Stimulated activated CD8-positive, alpha-beta memory T cell treated with anti-CD3 and anti-CD28 coated beads, Interleukin-7, amount 100 ng/mL, for 48 hours (primary cell): ENCODE data around the gene PCNX3.

Source experiments
- DNase-seq, 2 donors: peaks; one replicate each; pipeline ENCODE4 v3.0.0-alpha.2; 2020; ENCODE audit warnings: low read depth in 1 of 2; ENCODE audit errors: extremely low read depth in 1 of 2

Gene PCNX3

DNA sequence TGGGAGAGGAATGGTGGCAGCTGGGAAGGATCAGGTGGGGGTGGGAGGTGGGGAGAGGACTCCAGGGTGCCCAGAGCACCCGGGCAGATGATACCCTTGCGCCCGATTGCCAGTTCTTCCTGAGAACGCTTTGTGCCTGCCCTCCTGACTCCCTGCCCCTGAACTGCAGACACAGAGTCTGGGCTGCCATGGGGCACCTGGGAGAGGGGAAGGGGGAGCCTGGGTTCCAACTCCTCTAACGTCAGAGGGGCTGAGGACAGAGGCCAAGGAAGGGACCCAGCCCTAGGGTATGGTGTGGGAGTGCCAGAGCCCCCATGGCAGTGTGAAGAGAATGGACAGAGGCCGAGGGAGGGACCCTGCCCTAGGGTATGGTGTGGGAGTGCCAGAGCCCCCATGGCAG, 19.1 kb upstream of the PCNX3 start:
- no peak for DNase-seq

GRCh38 chr11:65598258-65598699, 17.3 kb upstream of the PCNX3 start:
- DNase-seq = no peak

DNA sequence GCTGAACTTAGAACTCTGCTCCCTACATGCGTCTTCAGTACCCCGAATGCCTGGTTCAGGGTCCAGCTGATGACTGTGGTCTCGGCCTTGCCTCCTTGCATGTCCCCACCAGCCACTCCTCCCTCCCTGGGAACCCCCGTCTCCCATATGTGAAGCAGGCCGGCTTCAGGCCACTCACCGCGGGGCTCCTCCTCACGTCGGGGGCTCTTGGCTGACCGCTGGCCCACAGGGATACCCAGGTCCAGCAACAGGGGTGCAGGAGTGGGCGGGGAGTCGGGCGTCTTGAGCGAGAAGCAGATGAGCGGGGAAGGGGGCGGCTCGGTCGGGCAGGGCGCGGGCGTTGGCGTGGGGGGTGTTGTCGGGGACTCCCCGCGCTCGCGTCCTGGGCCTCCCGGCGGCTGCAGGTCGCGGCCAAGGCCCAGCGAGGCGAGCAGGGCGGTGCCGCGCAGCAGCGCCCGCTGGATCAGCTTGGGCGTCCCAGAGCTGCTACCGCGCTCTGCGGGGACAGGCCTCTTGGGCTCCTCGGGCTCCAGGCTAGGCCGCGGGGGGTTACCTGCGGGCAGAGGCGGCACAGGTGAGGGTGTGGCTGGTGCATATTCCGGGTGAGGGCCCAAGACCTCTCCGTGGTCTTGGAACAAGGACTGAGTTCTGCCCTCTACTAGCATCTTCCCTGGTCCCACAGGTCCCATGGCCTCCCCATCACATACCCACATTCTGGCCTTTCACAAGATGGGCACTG, 16.2 kb upstream of the PCNX3 start:
- no peak for DNase-seq

DNA sequence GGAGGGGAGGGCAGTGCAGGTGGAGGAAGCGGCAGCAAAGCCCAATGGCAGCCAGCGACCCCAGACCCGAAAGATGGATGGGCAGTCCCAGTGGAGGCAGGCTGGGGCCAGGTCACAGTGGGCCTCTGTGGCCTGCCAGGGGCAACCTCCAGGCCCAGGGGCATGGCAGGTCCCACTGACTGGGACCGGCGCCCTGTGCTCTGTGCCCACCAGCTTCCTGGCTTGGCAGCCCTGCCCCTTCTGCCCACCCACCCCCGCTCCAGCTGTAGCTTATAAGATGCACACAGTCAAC, 15.7 kb upstream of the PCNX3 start:
- DNase-seq = no peak

- DNase-seq = no peak
Observed at GRCh38 chr11:65604258-65604657, 11.3 kb upstream of the PCNX3 start.

DNA sequence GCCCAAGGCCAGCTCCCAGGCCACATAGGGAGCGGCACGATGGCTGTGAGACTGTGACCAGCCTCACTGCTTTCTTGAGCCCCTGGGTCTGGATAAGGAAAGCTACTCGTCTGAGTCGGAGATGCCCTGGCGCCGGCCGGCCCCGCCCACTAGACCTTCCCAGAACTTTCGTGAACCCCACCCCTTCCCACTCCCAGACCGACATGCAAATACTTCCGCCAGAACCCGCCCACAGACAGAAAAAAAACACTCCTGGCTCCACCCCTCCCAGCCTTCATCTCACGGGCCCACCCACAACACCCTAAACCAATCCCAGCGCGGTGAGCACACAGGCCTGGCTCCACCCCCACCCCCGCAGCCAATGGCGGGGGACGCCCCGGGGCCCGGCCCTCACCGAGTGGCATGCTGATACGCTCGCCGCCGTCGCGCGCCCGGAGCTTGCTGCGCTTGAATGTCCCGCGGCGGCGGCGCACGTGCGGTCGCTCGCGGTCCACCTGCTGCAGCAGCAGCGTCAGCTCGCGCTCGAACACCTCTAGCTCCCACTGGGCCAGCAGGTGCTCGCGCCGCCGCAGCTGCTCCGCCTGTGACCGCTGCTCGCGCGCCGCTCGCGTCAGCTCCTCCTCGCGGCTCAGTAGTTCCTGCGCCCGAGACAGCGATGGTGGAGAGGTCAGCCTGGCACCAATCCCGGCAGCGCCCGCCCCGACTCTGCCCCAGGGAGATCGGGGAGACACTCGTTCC, 8.5 kb upstream of the PCNX3 start:
- no peak for DNase-seq

- DNase-seq = no peak
Observed at GRCh38 chr11:65607614-65608426, 7.8 kb upstream of the PCNX3 start.

DNA sequence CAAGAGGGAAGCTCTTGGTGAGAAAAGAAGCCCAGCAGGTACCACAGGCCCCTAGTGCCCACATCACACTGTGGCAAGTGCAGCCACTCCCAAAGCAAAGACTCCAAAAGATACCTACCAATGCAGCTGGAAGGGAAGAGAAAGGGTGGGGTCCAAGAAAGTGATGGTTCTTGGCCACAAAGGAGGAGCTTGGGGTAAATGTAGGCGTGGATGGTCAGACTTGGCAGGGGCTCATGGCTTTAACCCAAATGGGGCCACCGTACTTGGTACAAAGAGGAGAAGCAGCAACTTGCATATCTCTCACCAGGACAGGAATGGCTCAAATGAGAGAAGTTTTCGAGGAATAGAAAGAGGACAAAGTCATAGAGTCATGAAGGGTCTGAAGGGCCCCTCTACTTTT, 6.3 kb upstream of the PCNX3 start:
- DNase-seq = no peak

GRCh38 chr11:65609665-65610064, 5.9 kb upstream of the PCNX3 start:
- no peak for DNase-seq

DNA sequence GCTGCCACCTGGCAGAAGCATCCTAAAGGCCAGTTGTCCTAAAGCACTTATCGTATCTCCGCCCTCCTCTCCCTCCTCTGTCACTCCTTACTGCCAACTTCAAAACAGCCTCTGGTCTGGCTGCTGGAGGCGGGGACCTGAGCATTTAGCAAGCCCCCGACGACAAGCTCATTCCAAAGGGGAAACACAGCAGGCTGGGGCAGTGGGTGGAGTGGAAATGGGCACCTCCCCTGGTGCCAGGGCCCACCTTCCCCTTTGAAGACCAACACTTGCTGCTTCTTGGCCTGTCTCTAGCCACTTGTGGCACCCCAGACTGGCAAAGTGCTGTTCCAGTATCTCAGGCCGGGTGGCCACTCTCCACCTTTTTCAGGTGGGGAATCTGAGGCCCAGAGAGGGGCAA, 5.2 kb upstream of the PCNX3 start:
- DNase-seq = no peak

- no peak for DNase-seq
Observed at GRCh38 chr11:65611028-65611757, 4.4 kb upstream of the PCNX3 start.

- no peak for DNase-seq
Observed at GRCh38 chr11:65611758-65612603, 3.6 kb upstream of the PCNX3 start.

DNA sequence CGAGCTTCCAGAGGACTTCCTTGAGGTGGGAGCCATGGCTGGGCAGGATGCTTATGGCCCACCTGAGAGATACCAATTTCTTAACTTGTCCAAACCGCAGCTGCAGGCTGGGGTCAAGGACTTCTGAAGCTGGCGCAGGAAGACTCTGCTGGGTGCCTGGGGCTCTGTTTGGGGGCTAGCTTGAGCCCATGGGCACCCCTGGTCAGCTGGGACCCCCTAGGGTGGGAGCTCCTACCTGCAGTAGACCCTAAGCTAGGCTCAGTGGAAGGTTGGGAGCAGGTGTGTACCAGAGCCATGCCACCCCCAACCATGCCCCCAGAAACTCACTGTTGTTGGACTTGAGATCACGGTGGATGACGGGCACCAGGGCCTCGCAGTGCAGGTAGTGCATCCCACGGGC, 2.9 kb upstream of the PCNX3 start:
- no peak for DNase-seq

DNA sequence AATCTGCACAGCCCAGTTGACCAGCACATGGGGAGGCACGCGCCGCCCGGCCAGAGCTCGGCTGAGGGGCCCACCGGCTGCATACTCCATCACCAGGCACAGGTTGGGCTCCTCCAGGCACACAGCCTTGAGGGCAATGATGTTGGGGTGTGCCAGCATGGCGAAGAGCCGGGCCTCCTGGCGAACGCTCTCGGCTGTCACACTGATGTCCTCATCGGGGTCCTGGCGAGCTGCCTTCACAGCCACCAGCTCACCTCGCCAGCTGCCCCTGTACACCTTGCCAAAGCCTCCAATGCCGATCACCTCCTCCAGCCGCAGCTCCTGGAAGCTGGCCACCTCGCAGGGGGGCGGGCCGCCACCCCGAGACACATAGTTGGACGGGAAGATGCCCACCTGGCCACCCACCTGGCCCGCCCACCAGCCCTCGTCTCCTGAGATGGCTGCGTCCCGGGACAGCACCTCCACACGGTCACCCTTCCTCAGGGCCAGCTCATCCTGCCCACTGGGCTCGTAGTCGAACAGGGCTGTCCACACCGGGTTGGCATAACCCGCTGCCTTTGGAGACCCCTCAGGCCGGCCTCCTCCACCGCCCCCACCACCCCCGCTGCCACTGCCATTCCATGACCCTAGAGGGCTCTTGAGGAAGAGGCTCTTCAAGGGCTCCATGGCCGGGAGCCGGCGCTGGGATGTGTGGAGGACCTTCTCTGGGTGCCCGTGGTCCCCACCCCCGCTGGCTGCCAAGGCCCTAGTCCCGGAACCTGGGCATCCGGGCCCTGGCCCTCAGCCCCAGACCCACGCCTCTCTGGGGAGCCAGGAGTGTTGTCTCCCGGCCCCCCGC, 2.3 kb upstream of the PCNX3 start:
- DNase-seq = no peak

DNA sequence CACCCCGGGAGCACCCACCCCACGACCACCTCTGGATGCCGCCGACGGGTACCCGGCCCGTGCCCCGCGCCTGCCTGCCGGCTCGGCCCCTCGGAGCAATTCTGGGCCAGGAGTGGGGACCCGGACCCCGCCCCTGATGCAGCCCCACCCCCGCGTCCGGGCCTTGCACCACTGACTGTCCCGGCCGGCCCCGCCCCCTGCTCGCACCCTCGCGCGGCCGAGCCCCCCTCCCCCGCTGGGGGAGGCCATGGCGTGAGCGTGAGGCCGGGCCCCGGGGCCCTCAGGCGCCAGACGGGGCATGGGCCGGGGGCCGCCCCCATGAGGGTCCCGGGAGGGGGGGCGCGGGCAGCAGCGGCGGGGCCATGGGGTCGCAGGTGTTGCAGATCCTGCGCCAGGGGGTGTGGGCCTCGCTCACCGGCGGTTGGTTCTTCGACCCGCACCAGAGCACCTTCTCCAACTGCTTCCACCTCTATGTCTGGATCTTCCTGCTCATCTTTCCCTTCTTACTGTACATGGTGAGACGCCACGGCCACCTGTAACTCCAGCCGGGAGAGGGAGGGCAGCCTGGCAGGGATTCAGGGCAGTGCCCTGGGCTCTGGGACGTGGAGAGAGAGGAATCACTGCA, 486 bp downstream of the PCNX3 start:
- DNase-seq = peak; percentile 43

GRCh38 chr11:65616575-65617001, 1.0 kb downstream of the PCNX3 start:
- no peak for DNase-seq

GRCh38 chr11:65617136-65617850, 1.7 kb downstream of the PCNX3 start:
- DNase-seq = no peak
